HG02943 (cell line): ENCODE data around the gene PRSS2.
A peak's percentile ranks its signal among the peaks of the same experiment; 100 is the strongest.
"Not testable (repeated sequence)": the region's sequence is repeated elsewhere in the genome, so short reads cannot be mapped to it uniquely, and the experiment has no call there.

ENCODE experiments used
- ATAC-seq: cut with Tn5 transposase; IDR thresholded peaks from one replicate; pipeline ENCODE4 v1.9.1; 2021; ENCODE audit warnings: mild to moderate bottlenecking, low read depth, moderate library complexity; ENCODE audit not compliant: unreplicated experiment

Gene PRSS2

DNA sequence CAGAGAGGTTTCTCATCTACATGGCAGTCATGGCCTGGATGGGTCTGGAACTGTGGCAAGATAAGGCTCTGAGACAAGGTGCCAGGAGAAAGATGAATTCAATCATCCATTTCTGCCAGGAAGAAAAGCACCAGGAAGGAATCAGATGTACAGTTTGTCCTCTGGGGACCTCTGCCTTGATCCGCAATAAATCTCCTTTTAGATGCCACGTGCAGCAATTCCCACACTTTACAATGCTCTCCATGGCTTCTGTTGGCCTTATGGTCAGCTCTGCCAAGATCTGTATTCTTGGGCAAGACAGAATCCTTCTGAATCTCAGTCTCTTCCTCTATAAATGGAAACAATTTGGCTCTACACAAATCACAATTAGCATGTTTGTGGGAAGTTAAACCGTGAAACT, 12.5 kb upstream of the PRSS2 start:
- not testable (repeated sequence) for ATAC-seq

DNA sequence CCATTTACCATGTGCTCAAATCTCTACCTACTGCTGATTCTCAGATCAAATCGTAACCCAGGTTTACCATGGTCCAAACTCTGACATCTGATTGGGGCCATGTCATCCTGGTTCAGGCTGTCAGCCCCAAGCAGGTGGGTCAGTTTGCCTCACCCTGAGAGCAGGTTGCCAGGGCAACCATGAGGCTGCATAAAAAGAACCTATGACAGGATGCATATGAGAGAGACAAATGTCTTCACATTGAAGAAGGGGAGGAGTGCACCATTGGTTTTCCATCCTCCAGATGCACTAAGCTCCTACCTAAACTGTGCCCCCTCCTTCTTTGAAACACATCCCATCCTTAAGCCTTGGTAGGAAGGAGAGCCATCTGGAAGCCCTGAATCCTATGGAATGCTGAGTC, 11.3 kb upstream of the PRSS2 start:
- no peak for ATAC-seq

DNA sequence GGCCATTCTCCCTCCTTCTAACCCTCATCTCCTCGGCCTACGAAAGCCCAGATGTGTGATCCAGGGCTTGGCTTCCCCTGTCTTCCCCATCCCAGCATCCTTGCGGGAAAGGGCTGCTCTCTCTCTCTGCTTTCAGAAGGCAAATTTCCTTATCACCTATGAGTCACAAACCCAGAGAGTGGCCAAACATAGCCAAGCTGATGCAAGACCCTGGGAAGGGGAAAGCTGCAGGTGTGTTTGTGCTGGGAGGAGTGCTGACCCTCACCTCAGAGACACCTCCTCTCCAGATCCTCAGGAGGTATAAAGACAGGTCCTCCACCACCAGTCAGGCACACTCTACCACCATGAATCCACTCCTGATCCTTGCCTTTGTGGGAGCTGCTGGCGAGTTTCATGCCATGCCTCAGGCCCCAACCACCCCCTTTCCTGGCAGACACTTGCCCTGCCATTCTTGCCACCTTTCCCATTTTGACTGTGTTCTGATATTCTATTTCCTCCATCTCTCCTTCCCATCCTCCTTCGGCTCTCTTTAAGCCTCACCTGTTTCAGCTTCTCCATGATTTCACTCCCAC, 10.6 kb upstream of the PRSS2 start:
- no peak for ATAC-seq

DNA sequence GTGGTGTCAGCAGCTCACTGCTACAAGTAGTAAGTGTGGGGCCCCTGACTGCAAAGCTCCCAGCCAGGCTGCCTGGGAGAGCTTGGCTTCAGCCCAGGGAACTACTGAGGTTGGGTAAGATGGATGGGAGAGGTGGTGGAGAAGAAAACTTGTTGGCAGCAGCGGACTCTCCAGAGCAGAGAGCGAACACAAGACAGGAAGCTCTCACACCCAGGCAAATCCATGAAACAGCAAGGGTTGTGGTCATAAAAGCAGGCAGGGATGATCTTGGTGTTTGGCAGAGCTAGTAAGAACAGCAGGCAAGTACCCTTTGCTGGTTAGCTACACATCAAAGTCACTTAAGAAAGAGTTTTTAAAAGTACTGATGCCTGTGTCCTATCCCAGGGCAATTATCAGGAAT, 9.2 kb upstream of the PRSS2 start:
- ATAC-seq, result not testable (repeated sequence)

DNA sequence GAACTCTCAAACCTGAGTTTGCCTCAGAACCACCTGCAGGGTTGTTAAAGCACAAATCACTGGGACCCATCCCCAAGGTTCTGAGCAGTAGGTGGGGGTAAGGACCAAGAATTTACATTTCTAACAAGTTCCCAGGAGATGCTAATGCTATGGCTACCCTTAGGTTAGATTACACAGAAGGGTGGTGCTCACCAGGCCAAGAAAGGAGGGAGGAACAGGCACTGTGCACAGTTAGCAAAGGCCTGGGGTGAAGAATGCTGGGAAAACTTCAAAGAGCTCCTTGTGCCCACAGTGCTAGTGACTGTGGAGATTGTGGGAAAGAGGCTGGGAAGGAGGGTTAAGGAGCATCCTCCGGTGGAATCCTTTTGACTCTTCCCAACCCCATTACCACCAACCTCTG, 8.7 kb upstream of the PRSS2 start:
- no peak for ATAC-seq

DNA sequence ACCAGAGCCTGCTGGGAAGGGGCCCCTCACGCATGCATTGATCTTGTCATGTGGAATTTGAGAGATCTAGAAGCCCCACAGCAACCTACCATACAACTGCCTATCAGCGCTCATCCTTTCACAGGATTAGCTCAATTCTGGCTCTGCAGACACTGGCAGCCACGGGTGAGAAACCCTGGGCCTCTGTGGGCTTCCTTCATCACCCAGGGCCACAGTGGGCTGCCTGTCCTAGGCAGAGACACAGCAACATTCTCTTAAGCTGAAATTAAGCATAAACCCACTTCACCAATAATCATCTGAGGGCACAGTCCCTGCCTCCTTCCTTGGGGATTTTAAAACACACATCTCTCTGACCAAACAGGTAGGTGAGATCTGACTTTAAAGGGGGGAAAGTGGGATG, 3.3 kb upstream of the PRSS2 start:
- no peak for ATAC-seq

DNA sequence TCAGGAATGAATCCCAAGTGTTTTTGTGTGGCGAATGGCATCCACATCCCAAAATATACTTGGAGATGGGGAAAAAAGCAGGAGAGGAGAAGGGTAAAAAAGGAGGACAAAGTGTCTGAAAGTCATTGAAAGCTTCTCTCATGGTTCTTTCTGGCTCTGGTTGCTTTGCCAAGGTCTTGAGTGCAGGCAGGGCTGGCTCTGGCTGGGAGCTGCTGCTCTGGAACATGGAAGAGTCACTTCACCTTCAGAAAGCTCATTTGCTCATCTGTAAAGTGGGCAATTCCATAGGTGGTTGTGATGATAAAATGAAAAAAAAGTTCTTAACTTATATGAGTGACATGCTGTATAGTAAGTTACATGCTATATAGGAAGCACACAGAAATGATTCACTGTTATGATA, 2.9 kb upstream of the PRSS2 start:
- ATAC-seq, result no peak

DNA sequence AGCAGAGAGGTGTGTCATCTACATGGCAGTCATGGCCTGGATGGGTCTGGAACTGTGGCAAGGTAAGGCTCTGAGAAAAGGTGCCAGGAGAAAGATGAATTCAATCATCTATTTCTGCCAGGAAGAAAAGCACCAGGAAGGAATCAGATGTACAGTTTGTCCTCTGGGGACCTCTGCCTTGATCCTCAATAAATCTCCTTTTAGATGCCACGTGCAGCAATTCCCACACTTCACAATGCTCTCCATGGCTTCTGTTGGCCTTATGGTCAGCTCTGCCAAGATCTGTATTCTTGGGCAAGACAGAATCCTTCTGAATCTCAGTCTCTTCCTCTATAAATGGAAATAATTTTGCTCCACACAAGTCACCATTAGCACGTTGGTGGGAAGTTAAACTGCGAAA, 1.9 kb upstream of the PRSS2 start:
- not testable (repeated sequence) for ATAC-seq

DNA sequence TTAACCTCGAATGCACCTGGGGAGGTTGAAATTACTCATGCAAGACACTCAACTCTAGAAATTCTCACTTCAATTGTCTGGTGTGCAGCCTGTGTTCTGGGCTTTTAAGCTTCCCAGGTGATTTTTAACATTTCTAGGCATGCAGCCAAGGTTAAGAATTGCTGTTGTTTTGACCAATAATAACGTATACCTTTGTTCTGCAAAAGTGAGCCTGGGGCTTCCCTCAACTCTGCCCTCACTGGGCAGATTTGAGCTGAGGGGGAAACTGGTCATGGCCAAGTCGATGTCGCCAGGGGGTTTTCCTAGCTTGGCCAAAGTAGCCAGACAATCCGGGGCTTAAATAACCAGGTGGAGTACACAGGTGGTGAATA, 568 bp downstream of the PRSS2 start:
- ATAC-seq, result peak; percentile 56

DNA sequence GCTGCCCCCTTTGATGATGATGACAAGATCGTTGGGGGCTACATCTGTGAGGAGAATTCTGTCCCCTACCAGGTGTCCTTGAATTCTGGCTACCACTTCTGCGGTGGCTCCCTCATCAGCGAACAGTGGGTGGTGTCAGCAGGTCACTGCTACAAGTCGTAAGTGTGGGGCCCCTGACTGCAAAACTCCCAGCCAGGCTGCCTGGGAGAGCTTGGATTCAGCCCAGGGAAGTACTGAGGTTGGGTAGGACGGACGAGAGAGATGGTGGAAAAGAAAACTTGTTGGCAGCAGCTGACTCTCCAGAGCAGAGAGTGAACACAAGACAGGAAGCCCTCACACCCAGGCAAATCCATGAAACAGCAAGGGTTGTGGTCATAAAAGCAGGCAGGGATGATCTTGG, 1.3 kb downstream of the PRSS2 start:
- ATAC-seq, result no peak

DNA sequence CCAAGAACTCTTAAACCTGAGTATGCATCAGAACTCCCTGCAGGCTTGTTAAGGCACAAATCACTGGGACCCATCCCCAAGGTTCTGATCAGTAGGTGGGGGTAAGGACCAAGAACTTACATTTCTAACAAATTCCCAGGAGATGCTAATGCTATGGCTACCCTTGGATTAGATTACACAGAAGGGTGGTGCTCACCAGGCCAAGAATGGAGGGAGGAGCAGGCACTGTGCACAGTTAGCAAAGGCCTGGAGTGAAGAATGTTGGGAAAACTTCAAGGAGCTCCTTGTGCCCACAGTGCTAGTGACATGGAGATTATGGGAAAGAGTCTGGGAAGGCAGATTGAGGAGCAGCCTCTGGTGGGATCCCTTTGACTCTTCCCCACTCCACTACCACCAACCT, 1.9 kb downstream of the PRSS2 start:
- ATAC-seq, result no peak

DNA sequence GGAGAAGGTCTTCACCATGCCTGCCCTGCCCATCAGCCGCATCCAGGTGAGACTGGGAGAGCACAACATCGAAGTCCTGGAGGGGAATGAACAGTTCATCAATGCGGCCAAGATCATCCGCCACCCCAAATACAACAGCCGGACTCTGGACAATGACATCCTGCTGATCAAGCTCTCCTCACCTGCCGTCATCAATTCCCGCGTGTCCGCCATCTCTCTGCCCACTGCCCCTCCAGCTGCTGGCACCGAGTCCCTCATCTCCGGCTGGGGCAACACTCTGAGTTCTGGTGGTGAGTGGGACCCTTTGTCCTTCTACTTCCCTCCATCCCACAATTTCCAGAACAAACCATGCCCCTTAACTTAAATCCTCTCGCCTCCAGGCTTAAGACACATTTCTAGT, 2.5 kb downstream of the PRSS2 start:
- ATAC-seq, result no peak

DNA sequence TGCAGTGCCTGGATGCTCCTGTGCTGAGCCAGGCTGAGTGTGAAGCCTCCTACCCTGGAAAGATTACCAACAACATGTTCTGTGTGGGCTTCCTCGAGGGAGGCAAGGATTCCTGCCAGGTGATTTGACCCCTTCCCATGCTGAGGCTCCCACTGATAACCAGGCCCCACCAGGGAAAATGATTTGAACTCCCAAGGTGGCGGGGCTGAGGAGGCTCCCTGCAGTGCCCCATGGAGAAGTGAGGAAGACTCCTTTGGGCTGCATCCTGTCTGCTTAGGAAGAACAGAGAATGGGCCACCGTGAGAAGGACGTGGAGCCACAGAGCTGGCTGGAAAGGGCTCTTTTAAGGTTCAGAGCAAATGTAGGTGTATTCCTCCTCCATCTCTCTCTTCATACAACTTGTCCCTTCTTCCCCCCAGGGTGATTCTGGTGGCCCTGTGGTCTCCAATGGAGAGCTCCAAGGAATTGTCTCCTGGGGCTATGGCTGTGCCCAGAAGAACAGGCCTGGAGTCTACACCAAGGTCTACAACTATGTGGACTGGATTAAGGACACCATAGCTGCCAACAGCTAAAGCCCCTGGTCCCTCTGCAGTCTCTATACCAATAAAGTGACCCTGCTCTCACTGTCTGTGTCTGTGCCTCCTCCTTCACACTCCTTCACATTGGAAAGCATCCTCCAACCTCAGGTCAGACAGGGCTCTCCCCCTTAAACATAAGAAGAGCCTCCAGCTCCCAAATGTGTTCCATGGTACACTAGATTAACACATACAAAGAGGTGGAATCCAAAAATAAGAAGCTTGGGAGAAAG, 3.4 kb downstream of the PRSS2 start:
- no peak for ATAC-seq

DNA sequence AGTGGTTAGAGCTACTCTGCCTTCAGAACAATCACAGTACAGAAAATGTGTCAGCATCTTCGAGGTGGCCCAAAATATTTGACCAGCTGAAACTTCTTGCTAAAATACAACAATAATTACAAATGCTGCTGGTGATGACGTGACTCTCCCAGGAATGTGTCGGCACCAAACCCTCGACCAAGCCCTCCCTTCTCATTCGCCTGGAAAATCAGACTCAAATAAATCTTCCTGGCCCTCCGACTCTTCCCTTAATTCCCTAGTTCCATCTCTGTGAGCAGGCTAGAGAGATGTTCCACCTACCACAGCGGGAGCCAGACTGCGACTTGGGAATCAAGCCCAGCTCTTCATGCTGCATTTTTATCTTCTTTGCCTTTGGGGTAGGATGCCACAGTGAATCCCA, 4.1 kb downstream of the PRSS2 start:
- no peak for ATAC-seq

DNA sequence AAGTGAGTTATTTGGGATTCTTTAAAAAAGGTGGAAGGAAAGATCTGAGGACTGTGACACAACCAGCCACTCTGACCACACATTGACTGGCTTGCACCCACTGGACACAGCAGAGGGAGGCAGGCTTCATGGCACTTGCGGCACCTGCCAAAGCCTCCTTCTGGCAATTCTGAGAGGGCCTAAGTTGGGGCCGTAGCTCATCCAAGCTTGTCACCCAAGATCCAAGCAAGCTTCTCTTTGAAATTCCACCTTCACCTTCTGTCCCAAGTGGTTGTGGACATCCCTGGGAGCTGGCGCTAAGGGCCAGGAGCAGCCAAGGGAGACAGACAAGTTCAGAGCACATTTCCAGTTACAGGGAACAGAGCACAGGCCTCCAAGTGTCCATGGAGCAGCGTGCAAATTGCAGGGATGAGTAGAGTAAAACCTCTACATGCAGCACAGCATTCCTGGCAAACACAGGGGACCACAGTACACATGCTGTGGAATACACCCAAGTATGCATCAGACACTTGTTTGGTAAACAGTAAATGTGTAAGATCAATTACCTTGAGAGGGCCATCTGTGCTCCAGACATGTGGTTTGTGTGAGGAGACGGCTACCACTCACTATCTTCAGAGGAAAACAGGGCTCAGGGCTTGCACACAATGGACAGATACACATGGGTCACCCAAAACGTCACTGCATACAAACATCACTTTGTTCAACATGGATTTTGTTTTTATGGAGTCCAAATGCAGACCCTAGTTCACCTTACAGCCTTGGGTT, 4.8 kb downstream of the PRSS2 start:
- not testable (repeated sequence) for ATAC-seq

DNA sequence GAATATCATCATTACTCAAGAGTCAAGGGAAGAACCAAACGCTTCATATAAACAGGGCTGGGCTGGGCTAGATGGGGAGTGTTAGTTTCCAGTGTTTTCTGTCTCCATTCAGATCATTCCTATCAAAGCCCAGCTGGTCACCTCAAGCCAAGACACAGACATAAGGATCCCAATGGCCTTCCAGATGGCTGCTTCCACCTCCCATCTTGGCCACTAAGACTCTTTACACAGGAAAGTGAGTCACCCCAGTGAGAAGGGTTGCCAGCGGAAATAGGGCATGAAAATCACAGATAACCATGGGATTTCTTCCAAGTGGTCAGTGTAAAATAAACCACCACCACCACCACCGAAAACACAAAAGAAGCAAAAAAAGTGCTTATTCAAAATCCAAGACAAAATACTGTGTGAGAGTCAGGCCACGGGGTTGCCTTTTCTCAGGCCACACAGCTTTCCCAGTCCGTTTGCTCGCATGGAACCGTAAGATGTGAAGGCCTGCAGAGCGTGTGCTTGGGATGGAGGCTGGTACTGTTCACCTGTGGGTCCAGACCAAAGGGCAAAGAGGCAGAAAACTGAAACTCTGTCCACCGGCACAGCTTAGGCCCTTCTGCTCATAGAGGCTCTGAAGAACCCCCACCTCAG, 5.6 kb downstream of the PRSS2 start:
- no peak for ATAC-seq

DNA sequence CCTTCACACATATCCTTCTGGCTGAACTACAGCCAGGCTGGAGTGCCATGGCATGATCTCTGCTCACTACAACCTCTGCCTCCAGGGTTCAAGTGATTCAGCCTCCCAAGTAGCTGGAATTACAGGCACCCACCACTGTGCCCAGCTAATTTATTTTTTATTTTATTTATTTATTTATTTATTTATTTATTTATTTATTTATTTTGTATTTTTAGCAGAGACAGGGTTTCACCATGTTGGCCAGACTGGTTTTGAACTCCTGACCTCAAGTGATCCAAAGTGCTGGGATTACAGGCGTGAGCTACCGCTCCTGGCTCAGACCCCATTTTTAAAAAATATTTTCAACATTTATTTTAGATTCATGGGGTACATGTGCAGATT, 6.1 kb downstream of the PRSS2 start:
- ATAC-seq, result not testable (repeated sequence)

DNA sequence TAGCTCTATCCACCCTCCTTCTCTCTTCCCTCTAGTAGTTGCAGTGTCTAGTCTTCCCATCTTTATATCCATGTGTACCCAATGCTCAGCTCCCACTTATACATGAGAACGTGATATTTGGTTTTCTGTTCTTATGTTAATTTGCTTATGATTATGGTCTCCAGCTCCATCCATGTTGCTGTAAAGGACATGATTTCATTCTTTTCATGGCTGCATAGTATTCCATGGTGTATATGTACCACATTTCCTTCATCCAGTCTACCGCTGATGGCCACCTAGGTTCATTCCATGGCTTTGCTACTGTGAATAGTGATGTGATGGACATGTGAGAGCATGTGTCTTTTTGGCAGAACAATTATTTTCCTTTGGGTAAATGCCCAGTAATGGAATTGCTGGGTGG, 6.5 kb downstream of the PRSS2 start:
- no peak for ATAC-seq

DNA sequence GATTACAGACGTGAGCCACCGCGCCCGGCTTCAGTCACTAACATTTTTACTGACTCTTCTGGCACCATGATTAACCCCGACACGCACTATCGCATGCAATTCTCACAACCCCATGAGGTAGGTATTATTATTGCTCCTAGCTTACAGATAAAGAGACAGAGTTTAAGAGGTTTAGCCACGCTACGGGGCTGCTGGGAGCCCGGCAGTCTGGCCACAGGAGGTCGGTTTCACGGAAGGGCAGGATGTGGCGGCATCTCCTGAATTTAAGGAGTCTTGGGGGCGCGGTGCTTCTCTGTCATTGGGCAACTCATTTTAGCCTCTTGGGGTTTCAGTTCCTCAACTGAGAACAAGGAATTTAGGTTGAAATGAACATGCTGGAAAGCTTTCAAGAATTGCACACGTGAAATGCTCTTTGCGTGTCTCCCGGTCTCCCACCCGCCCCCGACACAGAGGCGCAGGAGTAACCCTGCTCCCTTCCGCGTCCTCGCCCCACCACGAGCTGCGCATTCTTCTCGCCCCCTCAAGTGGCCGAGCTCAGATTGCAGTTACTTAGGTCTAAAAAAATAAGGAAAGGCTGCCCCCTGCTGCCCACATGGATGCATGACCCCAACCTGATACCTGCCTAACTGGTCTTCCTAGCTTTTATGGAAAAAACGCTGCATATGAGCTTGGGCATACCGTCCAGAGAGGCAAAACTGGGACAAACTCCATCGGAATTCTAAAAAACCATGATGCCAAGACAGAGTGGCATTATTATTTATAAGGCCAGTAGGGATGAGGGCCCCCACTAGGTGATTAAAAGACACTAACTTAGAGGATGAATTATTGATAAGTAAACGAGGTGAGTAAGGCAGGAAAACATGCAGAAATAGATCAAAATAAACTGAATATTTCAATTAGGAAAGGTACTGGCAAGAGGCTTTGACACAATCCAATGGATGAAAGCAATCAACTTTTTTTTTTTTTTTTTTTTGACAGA, 12.4 kb downstream of the PRSS2 start:
- peak; percentile 91 for ATAC-seq

DNA sequence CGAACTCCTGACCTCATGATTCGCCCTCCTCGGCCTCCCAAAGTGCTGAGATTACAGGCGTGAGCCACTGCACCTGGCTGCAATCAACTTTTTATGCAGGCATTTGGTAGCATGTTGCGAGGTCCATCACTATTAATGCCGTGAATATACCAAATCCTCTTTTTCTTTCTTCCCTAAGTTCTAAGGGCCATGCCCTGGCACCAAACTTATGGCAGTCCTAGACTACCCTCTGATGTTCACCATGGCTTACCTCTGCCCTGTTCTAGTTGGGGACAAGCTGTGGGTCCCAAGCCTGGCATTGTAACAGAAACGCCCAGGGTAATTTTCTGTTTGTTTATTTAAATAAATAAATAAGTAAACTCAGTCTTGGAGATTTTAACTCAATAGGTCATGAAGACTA, 13.3 kb downstream of the PRSS2 start:
- no peak for ATAC-seq
